Stimulated activated CD8-positive, alpha-beta memory T cell treated with anti-CD3 and anti-CD28 coated beads, Interleukin-12 subunit alpha, Interleukin-12 subunit beta, amount 100 ng/mL, for 1 hour (primary cell): ENCODE measurements around the gene NOC2L.
A peak's percentile ranks its signal among the peaks of the same experiment; 100 is the strongest.

ENCODE experiments used
- DNase-seq: peaks from one replicate; pipeline ENCODE4 v3.0.0-alpha.2; 2020; ENCODE audit warnings: low read depth

Gene NOC2L

DNA sequence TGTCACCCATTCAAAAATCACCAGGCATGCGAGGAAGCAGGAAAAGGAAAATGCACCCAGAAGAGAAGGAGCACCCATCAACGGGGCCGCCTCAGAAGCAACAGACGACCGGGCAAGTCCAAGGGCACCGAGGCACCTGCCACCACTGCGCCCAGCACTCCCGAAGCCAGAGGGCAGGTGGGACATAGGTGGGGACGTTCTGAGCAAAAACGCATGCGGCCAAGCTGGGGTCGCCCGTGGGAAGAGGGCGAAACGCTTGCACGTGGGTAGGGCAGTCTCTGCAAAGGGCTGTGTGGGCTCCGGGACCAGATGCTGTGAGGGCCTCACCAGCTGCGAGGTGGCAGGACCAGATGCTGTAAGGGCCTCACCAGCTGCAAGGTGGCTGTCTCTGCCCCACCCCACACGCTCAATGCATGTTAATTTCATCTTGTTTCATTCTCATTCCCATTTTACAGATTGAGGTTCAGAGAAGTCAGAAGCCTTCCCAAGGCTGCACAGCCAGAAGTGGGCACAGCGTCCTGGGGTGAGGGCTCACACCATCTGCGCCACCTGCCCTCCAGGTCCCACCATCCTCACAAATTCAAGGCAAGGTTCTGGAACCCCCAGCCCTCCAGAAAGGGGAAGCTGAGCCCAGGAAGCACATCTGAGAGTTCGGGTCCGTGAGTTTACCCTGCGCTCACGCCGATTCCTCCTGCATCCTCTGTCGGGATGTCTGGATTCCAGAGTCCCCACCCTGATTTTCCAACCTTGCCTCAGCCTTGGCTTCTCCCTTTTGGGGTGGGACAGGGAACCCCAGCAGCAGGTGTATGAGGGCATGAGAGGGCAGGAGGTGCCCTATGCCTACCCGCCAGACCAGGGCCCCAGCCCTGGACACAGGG is 43.5 kb downstream of the NOC2L start:
- DNase-seq, result no peak

- DNase-seq, result no peak
These were observed 44.2 kb downstream of the NOC2L start for GRCh38 chr1:914891-915280.

- DNase-seq, result no peak
These were observed 44.7 kb downstream of the NOC2L start for GRCh38 chr1:914131-914890.

- DNase-seq, result no peak
These were observed 45.4 kb downstream of the NOC2L start for GRCh38 chr1:913491-914130.

DNA sequence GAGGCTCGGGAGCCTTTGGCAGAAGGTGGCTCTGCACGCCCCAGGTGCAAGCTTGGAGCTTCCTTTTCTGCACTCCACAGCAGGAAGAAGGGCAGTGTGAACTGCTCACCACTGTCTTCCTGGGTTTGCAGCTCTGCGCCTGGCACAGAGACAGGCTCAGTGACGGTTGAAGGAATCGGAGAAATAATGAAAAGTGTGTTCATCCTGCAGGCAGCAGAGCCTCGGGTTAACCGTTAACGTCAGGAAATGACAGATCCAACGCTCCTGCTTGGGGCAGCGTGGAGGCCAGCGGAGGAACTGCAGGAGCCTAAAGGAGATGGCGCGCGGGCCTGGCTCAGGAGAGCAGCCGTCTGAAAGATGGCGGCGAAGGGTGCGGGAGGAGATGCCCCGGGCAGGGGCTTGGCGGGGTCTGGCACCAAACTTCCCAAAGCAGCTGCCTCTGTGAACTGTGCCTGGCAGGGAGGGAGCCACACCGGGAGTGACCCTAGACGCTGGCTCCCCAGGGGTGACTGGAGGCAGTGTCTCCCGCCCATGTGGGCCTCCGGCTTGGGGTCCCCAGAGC is 46.2 kb downstream of the NOC2L start:
- no peak for DNase-seq

DNA sequence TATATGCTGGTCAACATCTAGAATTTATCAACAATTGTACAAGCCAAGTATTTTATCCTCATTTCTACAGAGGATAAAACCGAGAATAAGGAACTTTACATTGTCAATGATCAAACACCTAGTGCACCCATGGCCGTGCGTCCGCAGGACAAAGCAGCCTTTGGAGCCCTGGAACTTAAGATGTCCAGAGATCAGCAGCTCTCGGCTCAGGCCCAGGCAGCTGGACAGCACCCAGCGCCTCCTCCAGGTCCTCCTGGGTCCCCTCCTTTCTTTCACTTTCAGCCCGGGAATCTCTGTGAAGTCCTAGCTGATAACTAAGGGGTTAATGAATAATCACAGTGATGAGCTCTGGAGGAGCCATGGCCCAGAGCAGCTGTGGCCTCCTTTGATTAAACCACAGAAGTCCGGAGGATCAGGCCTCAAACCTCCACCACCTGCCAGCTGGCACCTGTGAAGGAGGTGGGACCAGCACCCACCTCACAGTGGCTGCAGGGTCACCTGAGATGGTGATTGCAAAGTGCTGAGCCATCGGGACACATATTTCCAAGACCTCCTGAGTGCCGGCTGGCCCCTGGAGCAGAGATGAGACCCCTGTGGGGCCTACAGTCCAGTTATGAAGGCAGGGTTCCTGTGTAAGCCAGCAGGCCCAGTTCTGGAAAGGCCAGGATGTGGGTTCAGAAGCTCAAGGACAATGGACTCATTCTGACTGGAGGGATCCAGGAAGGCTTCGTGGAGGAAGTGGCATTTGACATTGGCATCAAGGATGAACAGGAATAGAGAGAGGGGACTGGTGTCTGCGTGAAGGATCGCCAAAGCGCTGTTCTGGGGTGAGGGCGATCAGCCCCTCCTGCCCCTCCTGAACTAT is 46.9 kb downstream of the NOC2L start:
- no peak for DNase-seq

- DNase-seq, result no peak
These were observed 48.0 kb downstream of the NOC2L start for GRCh38 chr1:910881-911721.

- no peak for DNase-seq
These were observed 48.7 kb downstream of the NOC2L start for GRCh38 chr1:910311-910880.

GRCh38 chr1:909861-910310 is 49.2 kb downstream of the NOC2L start:
- DNase-seq, result no peak

GRCh38 chr1:908661-909060 is 50.4 kb downstream of the NOC2L start:
- no peak for DNase-seq

GRCh38 chr1:907611-908451 is 51.2 kb downstream of the NOC2L start:
- no peak for DNase-seq

- DNase-seq, result no peak
These were observed 52.2 kb downstream of the NOC2L start for GRCh38 chr1:906600-907420.

DNA sequence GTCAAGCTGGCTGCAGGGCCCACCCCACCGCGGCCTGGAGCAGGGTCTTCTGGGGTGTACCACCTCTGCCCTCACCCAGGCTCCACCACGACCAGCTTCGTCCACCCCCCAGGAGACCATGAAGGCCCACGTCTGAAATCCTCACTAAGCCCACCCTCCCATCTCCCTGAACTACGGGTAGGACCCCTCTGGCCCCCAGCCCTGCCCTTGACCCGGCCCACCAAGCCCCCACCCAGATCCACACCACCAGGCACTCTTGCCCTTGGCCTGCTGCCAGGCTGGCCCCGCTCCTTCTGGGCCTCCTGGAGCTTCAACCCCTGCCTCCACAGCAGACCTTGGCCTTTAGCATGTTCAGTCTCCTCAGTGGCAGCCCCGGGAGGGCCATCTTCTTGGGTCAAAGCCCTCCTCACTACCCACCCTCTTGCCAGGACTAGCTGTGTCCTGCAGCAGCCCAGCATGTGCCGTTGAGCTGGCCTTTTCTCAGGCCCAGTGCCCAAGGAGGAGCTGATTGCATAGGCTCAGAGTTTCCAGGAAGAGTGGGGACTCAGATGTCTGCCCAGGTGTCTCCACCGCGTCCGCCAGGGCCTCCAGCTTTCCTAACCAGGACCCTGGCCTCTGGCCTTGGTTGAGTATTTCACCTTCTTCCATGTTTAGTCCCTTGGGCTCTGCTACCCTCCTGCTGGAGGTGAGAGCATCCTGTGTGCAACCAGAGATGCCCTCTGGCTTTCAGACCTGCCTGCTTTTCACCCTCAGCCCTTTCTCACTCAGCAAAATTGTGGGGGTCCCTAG is 53.1 kb downstream of the NOC2L start:
- DNase-seq, result no peak

DNA sequence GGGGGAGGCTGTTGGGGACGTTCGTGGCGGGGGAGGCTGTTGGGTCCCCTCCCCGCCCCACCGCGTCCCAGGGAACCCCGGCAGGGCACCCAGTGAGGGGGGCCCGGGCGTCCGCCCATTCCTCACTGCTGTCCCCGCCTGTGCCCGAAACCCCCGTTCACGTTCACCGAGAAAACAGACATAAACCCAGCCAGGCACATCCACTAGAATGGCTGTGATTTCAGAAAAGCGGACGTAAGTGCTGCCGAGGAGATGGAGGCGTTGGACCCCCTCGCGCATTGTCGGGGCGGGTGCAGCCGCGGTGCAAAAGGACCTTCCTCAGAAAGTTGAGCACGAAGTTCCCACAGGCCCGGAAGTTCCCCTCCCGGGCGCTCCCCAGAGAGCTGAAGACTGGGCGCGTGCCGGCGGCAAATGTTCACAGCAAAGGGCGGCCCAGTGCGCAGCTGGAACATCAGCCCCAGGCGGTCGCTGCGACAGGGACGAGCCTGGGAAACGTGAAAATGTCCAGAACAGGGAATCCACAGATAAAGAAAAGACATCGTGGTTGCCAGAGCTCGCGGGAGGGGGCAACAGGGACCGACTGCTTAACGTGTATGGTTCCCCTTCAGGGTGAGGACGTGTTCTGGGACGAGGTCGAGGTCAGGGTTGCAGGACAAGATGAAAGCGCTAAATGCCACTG is 53.8 kb downstream of the NOC2L start:
- no peak for DNase-seq

DNA sequence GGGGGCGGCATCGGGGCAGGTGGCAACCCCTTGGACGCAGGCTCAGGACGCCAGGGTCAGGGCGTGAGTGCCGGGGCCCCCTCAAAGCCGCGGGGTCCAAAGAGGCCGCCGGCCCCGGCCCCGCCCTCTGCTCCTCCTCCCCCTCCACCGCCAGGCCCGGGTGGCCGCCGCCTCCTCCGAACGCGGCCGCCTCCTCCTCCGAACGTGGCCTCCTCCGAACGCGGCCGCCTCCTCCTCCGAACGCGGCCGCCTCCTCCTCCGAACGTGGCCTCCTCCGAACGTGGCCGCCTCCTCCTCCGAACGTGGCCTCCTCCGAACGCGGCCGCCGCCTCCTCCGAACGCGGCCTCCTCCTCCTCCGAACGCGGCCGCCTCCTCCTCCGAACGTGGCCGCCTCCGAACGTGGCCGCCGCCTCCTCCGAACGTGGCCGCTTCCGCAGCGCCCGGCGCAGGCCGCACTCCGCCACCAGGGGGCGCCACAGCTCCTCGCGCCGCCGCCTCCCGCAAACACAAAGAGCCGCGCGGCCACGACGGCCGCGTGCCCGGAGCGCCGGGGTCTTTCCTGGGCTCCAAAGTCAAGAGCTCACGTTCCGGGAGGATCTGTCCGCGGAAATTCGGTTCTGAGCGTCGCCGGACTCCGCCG is 54.6 kb downstream of the NOC2L start:
- peak; percentile 73 for DNase-seq

DNA sequence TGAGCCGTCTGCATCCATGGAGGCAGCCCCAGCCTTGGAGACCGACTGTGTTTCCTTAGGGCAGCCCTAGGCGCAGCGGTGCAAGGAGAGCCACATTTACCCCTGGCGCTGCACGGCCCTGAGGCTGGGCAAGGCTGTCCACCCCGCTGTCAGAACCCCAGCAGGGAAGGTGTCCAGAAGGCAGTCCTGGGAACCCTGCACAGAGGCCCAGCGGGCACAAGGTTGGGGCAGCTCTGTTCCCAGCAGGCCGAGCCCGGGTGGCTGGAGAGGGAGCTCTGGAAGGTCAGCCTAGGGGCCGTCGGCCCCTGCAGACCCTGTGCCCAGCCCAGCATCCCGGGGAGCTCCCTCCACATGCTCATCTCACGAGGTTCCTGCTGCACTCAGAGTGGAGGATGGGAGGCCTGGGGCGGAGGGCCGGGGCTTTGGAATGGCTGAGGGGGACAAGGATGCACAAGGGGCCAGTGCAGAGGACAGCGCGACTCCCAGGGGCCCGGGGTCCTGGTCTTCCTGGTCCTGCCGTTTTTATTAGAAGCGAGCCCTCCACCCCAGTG is 55.3 kb downstream of the NOC2L start:
- DNase-seq, result no peak
